GM21526 (cell line): Measurements from ENCODE around the gene HSPA1L.
"Not testable (repeated sequence)": the region's sequence is repeated elsewhere in the genome, so short reads cannot be mapped to it uniquely, and the experiment has no call there.

Experiments used
- ATAC-seq: cut with Tn5 transposase; IDR thresholded peaks from one replicate; pipeline ENCODE4 v1.9.1; 2021; ENCODE audit warnings: moderate library complexity; ENCODE audit not compliant: unreplicated experiment, low FRiP score

The HSPA1L gene

DNA sequence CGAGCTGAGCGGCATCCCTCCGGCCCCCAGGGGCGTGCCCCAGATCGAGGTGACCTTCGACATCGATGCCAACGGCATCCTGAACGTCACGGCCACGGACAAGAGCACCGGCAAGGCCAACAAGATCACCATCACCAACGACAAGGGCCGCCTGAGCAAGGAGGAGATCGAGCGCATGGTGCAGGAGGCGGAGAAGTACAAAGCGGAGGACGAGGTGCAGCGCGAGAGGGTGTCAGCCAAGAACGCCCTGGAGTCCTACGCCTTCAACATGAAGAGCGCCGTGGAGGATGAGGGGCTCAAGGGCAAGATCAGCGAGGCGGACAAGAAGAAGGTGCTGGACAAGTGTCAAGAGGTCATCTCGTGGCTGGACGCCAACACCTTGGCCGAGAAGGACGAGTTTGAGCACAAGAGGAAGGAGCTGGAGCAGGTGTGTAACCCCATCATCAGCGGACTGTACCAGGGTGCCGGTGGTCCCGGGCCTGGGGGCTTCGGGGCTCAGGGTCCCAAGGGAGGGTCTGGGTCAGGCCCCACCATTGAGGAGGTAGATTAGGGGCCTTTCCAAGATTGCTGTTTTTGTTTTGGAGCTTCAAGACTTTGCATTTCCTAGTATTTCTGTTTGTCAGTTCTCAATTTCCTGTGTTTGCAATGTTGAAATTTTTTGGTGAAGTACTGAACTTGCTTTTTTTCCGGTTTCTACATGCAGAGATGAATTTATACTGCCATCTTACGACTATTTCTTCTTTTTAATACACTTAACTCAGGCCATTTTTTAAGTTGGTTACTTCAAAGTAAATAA is 2.2 kb upstream of the HSPA1L start:
- ATAC-seq = not testable (repeated sequence)

GRCh38 chr6:31814677-31815024 is 432 bp downstream of the HSPA1L start:
- no peak for ATAC-seq

GRCh38 chr6:31813465-31813849 is 1.6 kb downstream of the HSPA1L start:
- ATAC-seq = no peak

GRCh38 chr6:31811645-31812044 is 3.4 kb downstream of the HSPA1L start:
- ATAC-seq = no peak

DNA sequence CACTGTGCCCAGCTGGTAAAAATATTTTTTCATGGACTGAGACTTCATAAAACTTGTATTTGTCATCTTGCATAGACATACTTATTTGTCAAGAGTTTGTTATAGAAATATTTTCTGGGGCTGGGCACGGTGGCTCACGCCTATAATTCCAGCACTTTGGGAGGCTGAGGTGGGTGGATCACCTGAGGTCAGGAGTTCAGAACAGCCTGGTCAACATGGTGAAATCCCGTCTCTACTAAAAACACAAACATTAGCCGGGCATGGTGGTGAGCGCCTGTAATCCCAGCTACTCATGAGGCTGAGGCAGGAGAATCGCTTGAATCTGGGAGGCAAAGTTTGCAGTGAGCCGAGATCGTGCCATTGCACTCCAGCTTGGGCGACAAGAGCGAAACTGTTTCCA is 6.5 kb downstream of the HSPA1L start:
- ATAC-seq = not testable (repeated sequence)

- ATAC-seq = peak; percentile 75
Observed at GRCh38 chr6:31806470-31807272, 8.4 kb downstream of the HSPA1L start, which contains the start of gene LSM2. Gene LSM2 (minus strand): TSS chr6:31806966. CDS start chr6:31806757, 209 bp downstream.

DNA sequence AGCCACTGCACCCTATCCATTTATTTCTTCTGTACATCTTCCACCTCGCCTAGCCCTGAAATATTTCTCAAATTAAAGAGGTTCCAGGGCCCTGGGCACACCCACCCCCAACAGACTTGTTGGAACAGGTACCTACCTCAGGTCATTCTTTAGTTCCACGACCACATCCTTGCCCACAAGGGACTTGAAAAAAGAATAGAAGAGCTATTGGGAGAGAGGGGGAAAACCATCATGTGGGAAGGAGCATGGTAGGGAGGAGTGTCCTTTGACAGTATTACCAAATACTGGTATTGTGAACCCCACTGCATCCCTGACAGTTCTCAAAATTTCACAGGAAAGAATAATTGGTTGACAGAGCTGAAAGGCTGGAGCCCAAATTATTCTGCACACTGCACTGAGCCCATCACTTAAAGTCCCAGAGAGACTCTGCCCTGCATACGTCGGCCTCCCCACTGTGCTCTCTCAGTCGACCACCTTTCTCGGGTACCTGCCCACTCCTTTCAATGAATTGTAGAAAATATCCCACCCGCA is 9.1 kb downstream of the HSPA1L start:
- peak; percentile 23 for ATAC-seq

GRCh38 chr6:31801031-31801927 is 13.8 kb downstream of the HSPA1L start:
- not testable (repeated sequence) for ATAC-seq

GRCh38 chr6:31799781-31800180 is 15.3 kb downstream of the HSPA1L start:
- no peak for ATAC-seq

DNA sequence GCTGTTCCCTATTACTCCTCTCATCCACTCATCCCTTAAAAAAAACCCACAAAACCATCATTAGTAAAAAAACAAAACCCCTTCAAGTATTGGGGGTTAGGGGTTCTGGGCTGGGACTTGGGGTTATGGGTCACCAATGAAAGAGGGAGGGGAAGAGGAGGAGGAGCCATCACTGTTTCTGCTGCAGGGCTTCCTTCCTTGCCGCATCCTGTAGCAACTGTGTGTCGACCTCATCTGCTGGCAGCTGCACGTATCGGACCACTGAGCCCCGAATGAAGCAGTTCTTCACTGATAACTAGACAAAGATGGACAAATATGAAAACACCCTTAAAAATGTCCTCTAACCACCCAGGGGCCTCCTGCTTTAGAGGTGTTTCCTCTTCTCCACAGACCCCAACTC is 17.5 kb downstream of the HSPA1L start:
- ATAC-seq = no peak

- ATAC-seq = no peak
Observed at GRCh38 chr6:31796993-31797385, 18.1 kb downstream of the HSPA1L start.

- peak; percentile 60 for ATAC-seq
Observed at GRCh38 chr6:31795616-31796298, 19.3 kb downstream of the HSPA1L start, which contains the start of gene VARS1. Gene VARS1 (minus strand): TSS chr6:31795752. CDS start chr6:31795217, 535 bp downstream.

GRCh38 chr6:31794866-31795615 is 20.0 kb downstream of the HSPA1L start:
- ATAC-seq = no peak

DNA sequence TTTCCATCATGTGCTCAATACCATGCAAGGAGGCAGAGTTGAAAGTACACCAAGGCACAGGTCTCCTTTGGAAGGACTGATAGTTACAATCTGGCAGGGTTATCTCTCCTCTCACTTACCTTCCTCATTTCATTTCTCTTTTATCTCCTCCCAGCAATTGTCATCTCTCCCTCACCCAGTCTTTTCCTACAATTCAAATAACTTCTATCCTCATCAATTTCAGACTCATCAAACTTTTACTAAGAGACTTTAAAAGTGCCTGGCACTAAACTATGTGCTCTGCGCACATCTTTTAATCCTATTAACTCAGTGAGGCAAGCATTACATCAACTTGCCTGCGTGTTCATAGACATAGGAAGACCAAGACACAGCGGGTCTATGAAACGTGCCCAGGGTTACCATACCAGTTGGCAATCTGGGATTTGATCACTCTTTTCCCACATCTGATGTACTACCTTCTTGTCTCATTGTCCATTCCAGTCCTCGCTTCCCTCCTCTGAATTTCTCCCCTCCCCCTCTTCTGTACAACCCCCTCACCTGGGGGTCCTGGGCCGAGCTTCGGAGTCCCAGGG is 20.7 kb downstream of the HSPA1L start:
- no peak for ATAC-seq

- ATAC-seq = not testable (repeated sequence)
Observed at GRCh38 chr6:31793927-31794245, 21.2 kb downstream of the HSPA1L start.

DNA sequence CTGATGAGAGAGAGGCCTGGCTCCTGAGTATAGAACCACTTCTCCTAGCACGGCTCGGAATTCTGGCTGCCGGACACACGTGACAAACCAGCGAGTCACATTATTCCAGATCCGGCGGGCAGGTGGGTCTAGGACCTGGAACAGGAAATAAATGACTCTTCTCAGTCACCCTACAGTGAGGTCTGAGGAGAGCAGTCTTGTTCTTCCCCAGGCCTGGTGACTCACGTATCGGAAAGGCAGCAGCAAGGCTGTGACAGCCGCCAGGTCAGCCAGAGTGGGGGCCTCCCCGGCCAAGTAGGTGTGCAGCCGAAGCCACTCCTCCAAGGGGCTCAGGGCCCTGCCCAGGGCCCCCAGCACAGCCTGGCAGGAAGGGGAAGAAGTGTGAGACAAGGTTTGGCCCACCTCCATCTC is 22.3 kb downstream of the HSPA1L start:
- no peak for ATAC-seq

- no peak for ATAC-seq
Observed at GRCh38 chr6:31792090-31792374, 23.1 kb downstream of the HSPA1L start.

- no peak for ATAC-seq
Observed at GRCh38 chr6:31791324-31792089, 23.6 kb downstream of the HSPA1L start.
